T-cell (primary cell): Measurements from ENCODE around the gene CEBPE. TPM values are rescaled to one million over a fixed set of nuclear protein-coding genes. Genes with fewer than 3 reads are reported as not detected.

Experiments
- ATAC-seq, 4 experiments: fragments of 200-7000 bp in 3 of 4; fragments of 150-1000 bp in 1 of 4; cut with Tn5 transposase; replicated peaks in 1 of 4; 1 replicate in 3 of 4; 2 replicates in 1 of 4; pipeline ENCODE4 v1.10.0; 2021; ENCODE audit warnings: moderate library complexity in 3 of 4, mild to moderate bottlenecking in 2 of 4, moderate number of reproducible peaks in 1 of 4
- CTCF ChIA-PET, 2 donors: fragments of 300-600 bp; sonication (Branson Sonifier 250); formaldehyde crosslinking; loops; one replicate each; lab custom pipeline; 2022; ENCODE audit warnings: antibody characterized with exemption in 2 of 2; lab: Charles Lee
- POLR2A ChIA-PET, 2 donors: fragments of 300-600 bp; sonication (Branson Sonifier 250); formaldehyde crosslinking; loops; one replicate each; lab custom pipeline; 2022; ENCODE audit warnings: antibody characterized with exemption in 2 of 2; lab: Charles Lee
- DNase-seq, 35 experiments: peaks; one replicate each; pipeline versions ENCODE4 v3.0.0 to v3.0.0-alpha.2; 2013 to 2023
- H3K27ac ChIP-seq: one replicate; pipeline ENCODE4 v1.5.1; 2013; ENCODE audit warnings: low read length
- H3K27me3 ChIP-seq, 2 experiments: replicated peaks in 1 of 2; 1 replicate in 1 of 2; 2 replicates in 1 of 2; pipeline versions ENCODE4 v1.6.1 to v1.7.0; 2013; ENCODE audit warnings: low read length in 1 of 2, mixed read lengths in 1 of 2; ENCODE audit not compliant: control insufficient read depth in 2 of 2, insufficient read depth in 2 of 2; ENCODE audit errors: extremely low read depth in 1 of 2
- H3K36me3 ChIP-seq, 2 donors: 1 replicate in 1 of 2; 2 replicates in 1 of 2; pipeline versions ENCODE4 v1.6.1 to v1.7.0; 2013; ENCODE audit warnings: low read length in 1 of 2; ENCODE audit not compliant: control insufficient read depth in 2 of 2, insufficient read depth in 1 of 2; ENCODE audit errors: extremely low read depth in 1 of 2
- H3K4me1 ChIP-seq, 2 experiments: 1 replicate in 1 of 2; 2 replicates in 1 of 2; pipeline versions ENCODE4 v1.6.1 to v1.7.0; 2013; ENCODE audit warnings: low read length in 2 of 2, mixed read lengths in 1 of 2; ENCODE audit not compliant: insufficient read depth in 2 of 2, control insufficient read depth in 1 of 2; ENCODE audit errors: extremely low read depth in 1 of 2
- H3K4me3 ChIP-seq, 2 donors: 1 replicate in 1 of 2; 2 replicates in 1 of 2; pipeline versions ENCODE4 v1.5.1 to v1.7.0; 2013; ENCODE audit warnings: mild to moderate bottlenecking in 2 of 2, low read length in 1 of 2, moderate library complexity in 1 of 2; ENCODE audit not compliant: control insufficient read depth in 1 of 2; ENCODE audit errors: extremely low read depth in 1 of 2
- H3K9me3 ChIP-seq: 2 replicates; pipeline ENCODE4 v1.7.0; 2013
- H3K27ac Mint-ChIP-seq, 2 donors: one replicate each; pipeline ENCODE4 v1.8.0; 2020 to 2021; ENCODE audit warnings: mild to moderate bottlenecking in 2 of 2, mixed read lengths in 2 of 2
- H3K27me3 Mint-ChIP-seq, 2 donors: one replicate each; pipeline ENCODE4 v1.8.0; 2021 to 2022; ENCODE audit warnings: mixed read lengths in 2 of 2
- H3K36me3 Mint-ChIP-seq: one replicate; pipeline ENCODE4 v1.8.0; 2021; ENCODE audit warnings: mixed read lengths
- H3K4me1 Mint-ChIP-seq, 3 donors: one replicate each; pipeline ENCODE4 v1.8.0; 2020 to 2022; ENCODE audit warnings: mixed read lengths in 3 of 3, mild to moderate bottlenecking in 1 of 3
- H3K4me3 Mint-ChIP-seq, 3 donors: one replicate each; pipeline ENCODE4 v1.8.0; 2020 to 2022; ENCODE audit warnings: mild to moderate bottlenecking in 3 of 3, mixed read lengths in 3 of 3, moderate library complexity in 3 of 3
- H3K9me3 Mint-ChIP-seq, 3 donors: one replicate each; pipeline ENCODE4 v1.8.0; 2020 to 2022; ENCODE audit warnings: mixed read lengths in 3 of 3
- WGBS: methylation state at CpG from one replicate; pipeline ENCODE4 v1.1.5; 2013; ENCODE audit warnings: missing lambda C conversion rate; ENCODE audit not compliant: insufficient coverage; 5-methylcytosine and 5-hydroxymethylcytosine counted together
- total RNA-seq, 35 experiments: library from RNA in 6 of 35; stranded (reverse) in 6 of 35; fragments of 120-200 nt in 1 of 35; gene quantifications; one replicate each; pipeline versions ENCODE4 v1.2.1 to v1.2.4 and lab custom pipeline; 2013 to 2026

Gene CEBPE
- total RNA-seq, 5 donors from 2014 or later (not counting 1 experiment from before 2014, with no cell fraction given): 0.33 to 0.82 (median 0.53) TPM

GRCh38 chr14:23070262-23071129 lies 48.6 kb downstream of the CEBPE start:
- H3K4me1 Mint-ChIP-seq: peaks cover 35 to 47% (median 41%) of the 10 kb centered on the region in 3 donors
- no peak for ATAC-seq
- no peaks in the 10 kb centered on the region for H3K27me3 ChIP-seq
- H3K4me1 ChIP-seq: peaks cover 12 to 37% of the 10 kb centered on the region in 2 experiments
- H3K27ac ChIP-seq: peak overlapping the region; percentile 40
- peaks cover 31% of the 10 kb centered on the region for H3K36me3 Mint-ChIP-seq
- H3K36me3 ChIP-seq: peaks cover 17 to 72% of the 10 kb centered on the region in 2 donors
- peak overlapping the region; percentile 88 to 94 (median 93) for H3K4me3 Mint-ChIP-seq
- H3K4me3 ChIP-seq: peak overlapping the region; percentile 56 to 84
- DNase-seq: peak in 1 of 35 experiments; percentile 4
- POLR2A ChIA-PET: interaction anchor here (0.5 to 1.5 kb wide), 4 partner anchors 24 to 256 kb away, joined by 3 to 9 read pairs (median 6); partner anchors contain the start of genes ACIN1 (in 1 of the 2) and C14orf119 (in 1 of the 2)
- 67% methylated on average over 2 of the region's 10 CpGs for WGBS
- H3K9me3 Mint-ChIP-seq: no peaks in the 10 kb centered on the region
- H3K27me3 Mint-ChIP-seq: no peaks in the 10 kb centered on the region
- peak overlapping the region; percentile 91 to 96 for H3K27ac Mint-ChIP-seq
- CTCF ChIA-PET: interaction anchor here (0.6 to 3.3 kb wide), 20 partner anchors 10 to 501 kb away, joined by 3 to 39 read pairs (median 3); partner anchors contain the start of genes ACIN1 (in 1 of the 2), C14orf119 (in 1 of the 2), PABPN1 (in 1 of the 2) and PRMT5 (in 1 of the 2)
- H3K9me3 ChIP-seq: no peaks in the 10 kb centered on the region

- Mint-ChIP-seq H3K27me3 (no peaks in the 10 kb centered on the region), H3K4me3 (no peak overlapping the region), H3K36me3 (peaks cover 26% of the 10 kb centered on the region), H3K27ac (peak overlapping the region in 1 of 2 donors; percentile 61), H3K4me1 (peaks cover 35 to 45% (median 41%) of the 10 kb centered on the region in 3 donors), H3K9me3 (no peaks in the 10 kb centered on the region)
- Histone ChIP-seq H3K4me3 (no peak overlapping the region), H3K36me3 (peaks cover 15 to 68% of the 10 kb centered on the region in 2 donors), H3K9me3 (no peaks in the 10 kb centered on the region), H3K27me3 (no peaks in the 10 kb centered on the region), H3K4me1 (peaks cover 12 to 37% of the 10 kb centered on the region in 2 experiments), H3K27ac (no peak overlapping the region)
- ChIA-PET CTCF (interaction anchor here (0.6 to 2.1 kb wide), 31 partner anchors 7 to 499 kb away, joined by 3 to 46 read pairs (median 6); partner anchors contain the start of genes ACIN1 (in 1 of the 2), C14orf119 (in 1 of the 2), HAUS4 (in 1 of the 2) and PABPN1 (in 1 of the 2)), POLR2A (interaction anchor here in 1 of 2 donors (1.0 to 1.3 kb wide), 2 partner anchors 8 to 25 kb away, joined by 4 to 7 read pairs; partner anchors contain the start of genes ACIN1 and C14orf119)
- ATAC-seq (no peak), DNase-seq (no peak)
- WGBS: no CpG with 5 or more reads among the region's 4 CpGs
Measured at GRCh38 chr14:23069413-23069806, 49.6 kb downstream of the CEBPE start.

GRCh38 chr14:23068789-23069412 lies 50.2 kb downstream of the CEBPE start:
- Histone ChIP-seq H3K4me3 (no peak overlapping the region), H3K27me3 (no peaks in the 10 kb centered on the region), H3K27ac (peak overlapping the region; percentile 38), H3K9me3 (no peaks in the 10 kb centered on the region), H3K4me1 (peaks cover 12 to 37% of the 10 kb centered on the region in 2 experiments), H3K36me3 (peaks cover 13 to 69% of the 10 kb centered on the region in 2 donors)
- Mint-ChIP-seq H3K36me3 (peaks cover 28% of the 10 kb centered on the region), H3K27me3 (no peaks in the 10 kb centered on the region), H3K9me3 (no peaks in the 10 kb centered on the region), H3K4me1 (peaks cover 35 to 45% (median 41%) of the 10 kb centered on the region in 3 donors), H3K27ac (peak overlapping the region; percentile 61), H3K4me3 (peak overlapping the region; percentile 17 to 34 (median 31))
- 20% methylated on average over 5 of the region's 8 CpGs for WGBS
- ChIA-PET CTCF (interaction anchor here (0.5 to 2.1 kb wide), 44 partner anchors 8 to 1127 kb away, joined by 3 to 46 read pairs (median 5); partner anchors contain the start of genes ACIN1 (in 1 of the 2), C14orf119 (in 1 of the 2), HAUS4 (in 1 of the 2) and PABPN1 (in 1 of the 2)), POLR2A (interaction anchor here (0.5 to 1.3 kb wide), 6 partner anchors 8 to 304 kb away, joined by 4 to 7 read pairs (median 5); partner anchors contain the start of genes ACIN1 (in 1 of the 2) and C14orf119 (in 1 of the 2))
- ATAC-seq (peak; percentile 76 to 86 (median 79)), DNase-seq (peak; percentile 40 to 90 (median 66))

GRCh38 chr14:23067847-23068788 lies 50.9 kb downstream of the CEBPE start:
- WGBS: 86% methylated on average over 5 of the region's 14 CpGs
- H3K27me3 Mint-ChIP-seq: no peaks in the 10 kb centered on the region
- no peak overlapping the region for H3K4me3 Mint-ChIP-seq
- ATAC-seq (no peak), DNase-seq (peak in 1 of 35 experiments; percentile 4)
- peaks cover 35 to 45% (median 41%) of the 10 kb centered on the region in 3 donors for H3K4me1 Mint-ChIP-seq
- POLR2A ChIA-PET: interaction anchor here (0.5 to 1.3 kb wide), 6 partner anchors 8 to 303 kb away, joined by 4 to 7 read pairs (median 5); partner anchors contain the start of genes ACIN1 (in 1 of the 2) and C14orf119 (in 1 of the 2)
- peaks cover 36% of the 10 kb centered on the region for H3K36me3 Mint-ChIP-seq
- Histone ChIP-seq H3K9me3 (no peaks in the 10 kb centered on the region), H3K27ac (peak overlapping the region; percentile 38), H3K27me3 (no peaks in the 10 kb centered on the region), H3K36me3 (peaks cover 10 to 72% of the 10 kb centered on the region in 2 donors), H3K4me1 (peaks cover 12 to 37% of the 10 kb centered on the region in 2 experiments), H3K4me3 (no peak overlapping the region)
- CTCF ChIA-PET: interaction anchor here (0.5 to 2.1 kb wide), 43 partner anchors 8 to 1127 kb away, joined by 3 to 46 read pairs (median 5); partner anchors contain the start of genes ACIN1 (in 1 of the 2), C14orf119 (in 1 of the 2), HAUS4 (in 1 of the 2) and PRMT5 (in 1 of the 2)
- H3K27ac Mint-ChIP-seq: peak overlapping the region in 1 of 2 donors; percentile 61
- no peaks in the 10 kb centered on the region for H3K9me3 Mint-ChIP-seq
